GM12878 (cell line): ENCODE measurements around the gene RAB30. TPM values are rescaled to one million over a fixed set of nuclear protein-coding genes. Genes with fewer than 3 reads are reported as not detected.
A peak's percentile ranks its signal among the peaks of the same experiment; 100 is the strongest.

Source experiments
- ATAC-seq: fragments of 200-7000 bp; cut with Tn5 transposase; 3 replicates; pipeline ENCODE4 v1.9.1; 2020; ENCODE audit warnings: mild to moderate bottlenecking, moderate library complexity
- BruUV-seq: library from RNA; stranded (reverse); fragments of 400-500 nt; replicated peaks from 2 replicates; lab custom pipeline; 2021; lab: Mats Ljungman, UMichigan
- CTCF ChIA-PET: fragments of 300-600 bp; sonication (Branson Sonifier 250); formaldehyde crosslinking; extraction: SDS; loops from one replicate; lab custom pipeline; 2021; ENCODE audit warnings: inconsistent platforms; lab: Yijun Ruan, JAX
- POLR2A ChIA-PET: fragments of 350-600 bp; formaldehyde crosslinking; extraction: SDS; loops from one replicate; lab custom pipeline; 2021; ENCODE audit warnings: inconsistent platforms; lab: Charles Lee
- RAD21 ChIA-PET: fragments of 300-600 bp; sonication (Branson Sonifier 250); formaldehyde crosslinking; loops from one replicate; lab custom pipeline; 2023; ENCODE audit warnings: antibody characterized with exemption; ENCODE audit not compliant: unreplicated experiment; lab: Charles Lee
- SMC1A ChIA-PET: fragments of 300-600 bp; sonication (Branson Sonifier 250); formaldehyde crosslinking; loops from one replicate; lab custom pipeline; 2023; ENCODE audit not compliant: unreplicated experiment, uncharacterized antibody; lab: Charles Lee
- DNase-seq: peaks from one replicate; pipeline ENCODE4 v3.0.0-alpha.2; 2011; ENCODE audit warnings: low read depth, low spot score
- FAIRE-seq: peaks from 3 replicates; lab custom pipeline; 2011; peaks lifted over from hg19 to GRCh38; lab: Jason Lieb, UNC
- H2AFZ ChIP-seq: 2 replicates; pipeline ENCODE4 v1.6.0; 2011; ENCODE audit warnings: low read depth, low read length, control low read depth; ENCODE audit not compliant: control insufficient read depth
- H3K27ac ChIP-seq: 2 replicates; pipeline ENCODE4 v1.5.1; 2011; ENCODE audit warnings: control low read depth; ENCODE audit not compliant: control insufficient read depth, insufficient read depth
- H3K27me3 ChIP-seq, 2 experiments: replicated peaks in 1 of 2; 2 replicates each; pipeline versions ENCODE4 v1.6.0 to v1.6.1; 2011; ENCODE audit warnings: low read length in 1 of 2; ENCODE audit not compliant: control insufficient read depth in 2 of 2, insufficient read depth in 2 of 2
- H3K36me3 ChIP-seq, 2 experiments: 2 replicates each; pipeline ENCODE4 v1.5.1; 2011; ENCODE audit warnings: low read length in 1 of 2; ENCODE audit not compliant: control insufficient read depth in 2 of 2, insufficient read depth in 2 of 2
- H3K4me1 ChIP-seq: 2 replicates; pipeline ENCODE4 v1.6.1; 2011; ENCODE audit warnings: mild to moderate bottlenecking, low read length, moderate library complexity, mixed read lengths; ENCODE audit not compliant: control insufficient read depth, insufficient read depth
- H3K4me2 ChIP-seq: 2 replicates; pipeline ENCODE4 v1.6.0; 2011; ENCODE audit warnings: control low read depth; ENCODE audit not compliant: control insufficient read depth, insufficient read depth
- H3K4me3 ChIP-seq: fragments of 200-600 bp; sonication (generic); 2 replicates; pipeline ENCODE4 v1.5.1; 2016
- H3K79me2 ChIP-seq: 2 replicates; pipeline ENCODE4 v1.6.0; 2011; ENCODE audit warnings: low read length; ENCODE audit not compliant: control insufficient read depth, insufficient read depth
- H3K9ac ChIP-seq: 2 replicates; pipeline ENCODE4 v1.8.0; 2011; ENCODE audit warnings: low read length, control low read depth, mixed read lengths; ENCODE audit not compliant: control insufficient read depth, insufficient read depth
- H3K9me3 ChIP-seq: replicated peaks from 3 replicates; pipeline ENCODE4 v1.5.1; 2011; ENCODE audit warnings: mild to moderate bottlenecking, low read length; ENCODE audit not compliant: control insufficient read depth, insufficient read depth
- H4K20me1 ChIP-seq: 2 replicates; pipeline ENCODE4 v1.6.0; 2011; ENCODE audit not compliant: control insufficient read depth, insufficient read depth
- ATF3 ChIP-seq: IDR thresholded peaks from 2 replicates; pipeline ENCODE4 v1.6.1; 2011; ENCODE audit warnings: low read depth, mild to moderate bottlenecking, low read length, moderate library complexity, borderline replicate concordance; ENCODE audit errors: extremely low read depth
- CBX3 ChIP-seq: fragments of 200-600 bp; sonication (generic); IDR thresholded peaks from 2 replicates; pipeline ENCODE4 v1.6.1; 2016; ENCODE audit warnings: low read depth, borderline replicate concordance
- CBX5 ChIP-seq: sonication (generic); IDR thresholded peaks from 2 replicates; pipeline ENCODE4 v1.6.1; 2016; ENCODE audit warnings: low read depth, moderate library complexity, mild to moderate bottlenecking, inconsistent platforms
- DPF2 ChIP-seq: fragments of 450-650 bp; IDR thresholded peaks from 2 replicates; pipeline ENCODE4 v1.6.1; 2017; ENCODE audit warnings: mild to moderate bottlenecking
- EP300 ChIP-seq, 2 experiments: fragments of 150-350 bp in 1 of 2; IDR thresholded peaks; 2 replicates each; pipeline ENCODE4 v1.6.1; 2011 to 2012; ENCODE audit warnings: low read depth in 2 of 2, low read length in 2 of 2, borderline replicate concordance in 1 of 2, improper control_type of control experiment in 1 of 2, inconsistent platforms in 1 of 2; ENCODE audit not compliant: control insufficient read depth in 1 of 2
- FOXM1 ChIP-seq: IDR thresholded peaks from 2 replicates; pipeline ENCODE4 v1.6.1; 2012; ENCODE audit warnings: low read depth, mild to moderate bottlenecking, inconsistent platforms, low read length, moderate library complexity
- MTA3 ChIP-seq: IDR thresholded peaks from 2 replicates; pipeline ENCODE4 v1.6.1; 2012; ENCODE audit warnings: low read length, inconsistent platforms, borderline replicate concordance
- NBN ChIP-seq: fragments of 450-650 bp; IDR thresholded peaks from 2 replicates; pipeline ENCODE4 v1.6.1; 2016
- NFIC ChIP-seq: IDR thresholded peaks from 2 replicates; pipeline ENCODE4 v1.6.1; 2012; ENCODE audit warnings: low read depth, mild to moderate bottlenecking, inconsistent platforms, low read length, moderate library complexity
- NR2F1 ChIP-seq: fragments of 450-650 bp; conservative IDR thresholded peaks from 2 replicates; pipeline ENCODE4 v1.6.1; 2017; ENCODE audit warnings: mild to moderate bottlenecking
- POU2F2 ChIP-seq: IDR thresholded peaks from 3 replicates; pipeline ENCODE4 v1.6.1; 2011; ENCODE audit warnings: low read depth, mild to moderate bottlenecking, low read length, borderline replicate concordance
- REST ChIP-seq: IDR thresholded peaks from 2 replicates; pipeline ENCODE4 v1.6.1; 2012; ENCODE audit warnings: mild to moderate bottlenecking, low read depth, low read length
- SIX5 ChIP-seq: IDR thresholded peaks from 2 replicates; pipeline ENCODE4 v1.6.1; 2011; ENCODE audit warnings: mild to moderate bottlenecking, low read depth, low read length, moderate library complexity; ENCODE audit not compliant: severe bottlenecking
- SP1 ChIP-seq: IDR thresholded peaks from one replicate; pipeline ENCODE4 v1.6.1; 2011; ENCODE audit warnings: low read depth, low read length
- WRNIP1 ChIP-seq: IDR thresholded peaks from 2 replicates; pipeline ENCODE4 v1.6.1; 2011; ENCODE audit warnings: low read depth, low read length, improper control_type of control experiment, borderline replicate concordance
- WGBS: methylation state at CpG from one replicate; pipeline ENCODE4 v1.1.6; 2016; ENCODE audit warnings: low lambda C conversion rate; ENCODE audit not compliant: insufficient replicate concordance, insufficient coverage; ENCODE audit errors: missing lambda C conversion rate; 5-methylcytosine and 5-hydroxymethylcytosine counted together
- in situ Hi-C: fragments of 300-500 bp; cut with MboI; formaldehyde crosslinking; loops from 9 replicates; pipeline ENCODE4 v1.14.3; 2018; ENCODE audit warnings: mixed read lengths
- intact Hi-C: fragments of 100-400 bp; cut with micrococcal nuclease; formaldehyde crosslinking; loops from one replicate; pipeline ENCODE4 v1.14.2; 2022; ENCODE audit not compliant: unreplicated experiment
- polyA plus RNA-seq, 11 experiments: library from polyadenylated mRNA; depleted of rRNA in 4 of 11; unstranded in 6 of 11; stranded (reverse) in 5 of 11; fragments of >200 nt; fragmentation: Nextera tagmentation in 4 of 11; fragmentation: Illumina TruSeq in 1 of 11; extraction: Ambion mirVana in 4 of 11; extraction: Trizol in 1 of 11; gene quantifications; 1 replicate in 1 of 11; 2 replicates in 10 of 11; pipeline versions ENCODE4 v1.2.1 to v1.2.3, GENCODE V29; 2011 to 2016; ENCODE audit warnings: inconsistent platforms in 2 of 11, missing spikeins in 2 of 11, low read depth in 1 of 11
- total RNA-seq, 4 experiments: library from RNA; depleted of rRNA in 3 of 4; stranded (reverse); fragments of >200 nt in 3 of 4; fragmentation: Illumina TruSeq in 1 of 4; extraction: Trizol in 1 of 4; gene quantifications; 2 replicates each; pipeline versions ENCODE4 v1.2.1 to v1.2.3, GENCODE V29; 2013 to 2021

RAB30 gene
- total and polyA plus RNA-seq, 10 of the 15 experiments (the other 5 are each of a cell fraction or from before 2014, with no cell fraction given): 9.8 to 26.7 (median 19.2) TPM

- TF ChIP-seq REST (no peak), WRNIP1 (no peak), ATF3 (no peak), FOXM1 (no peak)
Observed at GRCh38 chr11:82960779-82961143, 110.9 kb downstream of the RAB30 start (continued).

- ChIA-PET SMC1A (interaction anchor here (0.7 to 10.6 kb wide), 20 partner anchors 10 to 189 kb away, joined by 3 to 85 read pairs (median 5); partner anchors contain the start of gene DDIAS), CTCF (interaction anchor here (0.8 to 2.0 kb wide), 8 partner anchors 11 to 201 kb away, joined by 3 to 9 read pairs (median 3); no protein-coding TSS in a partner anchor), RAD21 (interaction anchor here (0.6 to 2.9 kb wide), 16 partner anchors 9 to 189 kb away, joined by 3 to 16 read pairs (median 4); no protein-coding TSS in a partner anchor), POLR2A (interaction anchor here (0.5 to 3.8 kb wide), 12 partner anchors 10 to 111 kb away, joined by 3 to 25 read pairs (median 4); partner anchors contain the start of gene DDIAS)
- Histone ChIP-seq H3K36me3 (no peaks in the 10 kb centered on the region), H3K9me3 (peaks cover 3% of the 10 kb centered on the region; the same call in 1 of the 3 replicates), H3K79me2 (no peaks in the 10 kb centered on the region), H3K4me2 (peak overlapping the region; percentile 79), H3K27ac (peak overlapping the region; percentile 72), H2AFZ (no peak overlapping the region; the same call in 1 of the 2 replicates), H4K20me1 (no peaks in the 10 kb centered on the region), H3K4me3 (peak overlapping the region; percentile 3; the same call in 1 of the 2 replicates), H3K27me3 (no peaks in the 10 kb centered on the region), H3K4me1 (peaks cover 17% of the 10 kb centered on the region), H3K9ac (no peak overlapping the region)
- 11% methylated on average over 5 of the region's 5 CpGs for WGBS
- intact Hi-C loops (loop anchor here (1.0 kb wide), 1 partner anchor 9 kb away; no protein-coding TSS in a partner anchor), in situ Hi-C loops (no loop called here)
- FAIRE-seq (peak; percentile 18), DNase-seq (peak; percentile 65), ATAC-seq (peak; percentile 93)
- no TSS peak for BruUV-seq
- TF ChIP-seq EP300 (IDR thresholded peaks at IDR 0.05; ENCODE audit: borderline replicate concordance in 1 of 2, control insufficient read depth in 1 of 2, low read depth in 2 of 2, low read length in 2 of 2): peak in 1 of 2 experiments; percentile 87; a peak in 2 of 4 replicates
- TF ChIP-seq DPF2: peak; percentile 53; the same call in 1 of the 2 replicates
- no peak for TF ChIP-seq ATF3
- 0 out of 2 replicates have a peak, but pooled peaks have one; percentile 57 for TF ChIP-seq MTA3
- 0 out of 3 replicates have a peak, but pooled peaks have one; percentile 31 for TF ChIP-seq POU2F2
- 0 out of 2 replicates have a peak, but pooled peaks have one; percentile 12 for TF ChIP-seq NBN
- peak; percentile 91 for TF ChIP-seq NFIC
- no peak for TF ChIP-seq SP1
- TF ChIP-seq CBX5: peak; percentile 21; the same call in 1 of the 2 replicates
- no peak for TF ChIP-seq SIX5
- no peak for TF ChIP-seq CBX3
- peak; percentile 56; the same call in 1 of the 2 replicates for TF ChIP-seq NR2F1
Observed at GRCh38 chr11:82959987-82960778, 111.5 kb downstream of the RAB30 start.
